HPDE6-E6E7 (cell line): ENCODE measurements around the gene ARHGEF3.
"Not testable (repeated sequence)": the region's sequence is repeated elsewhere in the genome, so short reads cannot be mapped to it uniquely, and the experiment has no call there.

ENCODE experiments used
- DNase-seq: peaks from one replicate; pipeline ENCODE4 v3.0.0; 2011; ENCODE audit warnings: missing footprints; ENCODE audit errors: extremely low spot score

ARHGEF3 gene

GRCh38 chr3:56725175-56725574 lies 76.6 kb downstream of the ARHGEF3 start:
- DNase-seq: no peak

GRCh38 chr3:56724676-56725075 lies 77.1 kb downstream of the ARHGEF3 start:
- DNase-seq: no peak

GRCh38 chr3:56720849-56721248 lies 80.9 kb downstream of the ARHGEF3 start:
- DNase-seq: no peak

GRCh38 chr3:56718809-56719208 lies 82.9 kb downstream of the ARHGEF3 start:
- not testable (repeated sequence) for DNase-seq

- no peak for DNase-seq
These were observed 90.4 kb downstream of the ARHGEF3 start for GRCh38 chr3:56711344-56711743.

GRCh38 chr3:56707412-56707811 lies 94.3 kb downstream of the ARHGEF3 start:
- not testable (repeated sequence) for DNase-seq

- DNase-seq: no peak
These were observed 95.1 kb downstream of the ARHGEF3 start for GRCh38 chr3:56706629-56707028.

- no peak for DNase-seq
These were observed 97.0 kb downstream of the ARHGEF3 start for GRCh38 chr3:56704706-56705105.

- no peak for DNase-seq
These were observed 99.0 kb downstream of the ARHGEF3 start for GRCh38 chr3:56702490-56703315.

- no peak for DNase-seq
These were observed 101.6 kb downstream of the ARHGEF3 start for GRCh38 chr3:56700151-56700550.

GRCh38 chr3:56694867-56695683 lies 106.7 kb downstream of the ARHGEF3 start:
- no peak for DNase-seq

GRCh38 chr3:56693750-56694149 lies 108.0 kb downstream of the ARHGEF3 start:
- DNase-seq: no peak

- DNase-seq: not testable (repeated sequence)
These were observed 109.0 kb downstream of the ARHGEF3 start for GRCh38 chr3:56692520-56693433.

- DNase-seq: not testable (repeated sequence)
These were observed 109.8 kb downstream of the ARHGEF3 start for GRCh38 chr3:56692001-56692365.

- DNase-seq: peak; percentile 9
These were observed 110.4 kb downstream of the ARHGEF3 start for GRCh38 chr3:56691165-56692000.

- DNase-seq: no peak
These were observed 112.4 kb downstream of the ARHGEF3 start for GRCh38 chr3:56689303-56689702.

- DNase-seq: no peak
These were observed 113.6 kb downstream of the ARHGEF3 start for GRCh38 chr3:56688191-56688590.

- DNase-seq: no peak
These were observed 117.7 kb downstream of the ARHGEF3 start for GRCh38 chr3:56684029-56684428.

- DNase-seq: peak; percentile 35
These were observed 118.5 kb downstream of the ARHGEF3 start, which contains the start of gene TASOR for GRCh38 chr3:56683122-56683817. TSS of gene TASOR (minus strand) at chr3:56683265. CDS start at chr3:56683006, 259 bp downstream.

- DNase-seq: peak; percentile 4
These were observed 119.2 kb downstream of the ARHGEF3 start for GRCh38 chr3:56682462-56683121.
